Measurements from ENCODE around the gene ZNF362. TPM values are rescaled to one million over a fixed set of nuclear protein-coding genes. Genes with fewer than 3 reads are reported as not detected.

ZNF362 gene
- total RNA-seq, 1 donor from 2014 or later, result 24.6 TPM

DNA sequence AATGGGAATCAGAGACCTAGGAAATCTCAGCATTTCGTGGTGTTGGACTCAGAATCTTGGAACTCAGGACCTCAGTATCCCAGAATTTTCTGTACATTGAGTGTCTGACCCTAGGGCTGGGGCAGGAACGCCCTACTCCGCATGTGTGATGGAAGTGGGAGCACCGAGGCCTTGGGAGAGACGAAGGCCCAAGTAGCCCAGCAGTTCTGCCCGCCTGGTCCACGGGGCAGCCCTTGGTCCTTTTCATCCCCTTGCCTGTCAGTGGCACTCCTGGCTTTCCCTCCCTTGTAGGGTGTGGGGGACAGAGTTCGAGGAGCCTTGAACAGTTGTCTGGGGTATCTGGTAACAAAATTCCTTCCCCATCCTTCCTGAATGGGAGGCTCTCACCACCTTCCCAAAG is 54.4 kb downstream of the ZNF362 start:
- no peak overlapping the region for H3K27ac ChIP-seq
- no peaks in the 10 kb centered on the region for H3K36me3 ChIP-seq
- intact Hi-C loops (cut with DNase I), result no loop called here
- TF ChIP-seq POLR2A (IDR thresholded peaks at IDR 0.05), result no peak
- TF ChIP-seq CTCF (IDR thresholded peaks at IDR 0.05), result no peak
- no peak for TF ChIP-seq POLR2AphosphoS5 (IDR thresholded peaks at IDR 0.05; ENCODE audit: insufficient read depth in 1 of 2, low read depth in 1 of 2)
- no peak for DNase-seq (ENCODE audit: extremely low spot score in 2 of 2)
- H3K4me3 ChIP-seq, result no peak overlapping the region
- no peaks in the 10 kb centered on the region for H3K27me3 ChIP-seq
- no peaks in the 10 kb centered on the region for H3K9me3 ChIP-seq
- H3K4me1 ChIP-seq, result peaks cover 11% of the 10 kb centered on the region

GRCh38 chr1:33311706-33312412 is 55.6 kb downstream of the ZNF362 start:
- no peaks in the 10 kb centered on the region for H3K36me3 ChIP-seq
- DNase-seq (ENCODE audit: extremely low spot score in 2 of 2), result no peak
- intact Hi-C loops (cut with DNase I), result no loop called here
- no peaks in the 10 kb centered on the region for H3K9me3 ChIP-seq
- no peaks in the 10 kb centered on the region for H3K27me3 ChIP-seq
- H3K4me1 ChIP-seq, result peaks cover 4% of the 10 kb centered on the region
- no peak overlapping the region for H3K4me3 ChIP-seq
- H3K27ac ChIP-seq, result no peak overlapping the region
- TF ChIP-seq POLR2AphosphoS5 (IDR thresholded peaks at IDR 0.05; ENCODE audit: insufficient read depth in 1 of 2, low read depth in 1 of 2) (no peak), POLR2A (IDR thresholded peaks at IDR 0.05) (no peak), CTCF (IDR thresholded peaks at IDR 0.05) (no peak)

DNA sequence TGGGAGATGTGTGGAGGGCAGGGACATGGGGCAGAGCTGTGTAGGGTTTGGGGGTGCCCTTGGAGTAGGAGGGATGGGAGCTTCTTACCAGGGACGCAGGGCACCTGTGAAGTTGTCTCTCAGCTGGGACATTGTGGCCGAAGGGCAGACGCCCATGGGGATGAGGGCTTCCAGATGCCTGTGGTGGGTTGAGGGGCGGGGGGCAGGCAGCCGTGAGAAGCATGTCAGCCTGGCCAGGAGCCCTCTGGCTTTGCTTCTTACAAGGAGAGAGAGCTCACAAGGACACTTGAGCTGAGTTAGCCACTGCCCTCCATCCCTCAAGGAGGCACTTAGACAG is 56.1 kb downstream of the ZNF362 start:
- Histone ChIP-seq H3K36me3 (no peaks in the 10 kb centered on the region), H3K9me3 (no peaks in the 10 kb centered on the region), H3K27me3 (no peaks in the 10 kb centered on the region), H3K4me3 (no peak overlapping the region), H3K4me1 (no peaks in the 10 kb centered on the region), H3K27ac (no peak overlapping the region)
- intact Hi-C loops (cut with DNase I), result no loop called here
- DNase-seq (ENCODE audit: extremely low spot score in 2 of 2), result no peak
- TF ChIP-seq POLR2A (IDR thresholded peaks at IDR 0.05) (no peak), POLR2AphosphoS5 (IDR thresholded peaks at IDR 0.05; ENCODE audit: insufficient read depth in 1 of 2, low read depth in 1 of 2) (no peak), CTCF (IDR thresholded peaks at IDR 0.05) (no peak)

- Histone ChIP-seq H3K9me3 (no peaks in the 10 kb centered on the region), H3K27me3 (no peaks in the 10 kb centered on the region), H3K4me3 (no peak overlapping the region), H3K36me3 (no peaks in the 10 kb centered on the region), H3K27ac (no peak overlapping the region), H3K4me1 (no peaks in the 10 kb centered on the region)
- intact Hi-C loops (cut with DNase I), result no loop called here
- no peak for DNase-seq (ENCODE audit: extremely low spot score in 2 of 2)
- TF ChIP-seq POLR2AphosphoS5 (IDR thresholded peaks at IDR 0.05; ENCODE audit: insufficient read depth in 1 of 2, low read depth in 1 of 2), result no peak
- TF ChIP-seq POLR2A (IDR thresholded peaks at IDR 0.05), result no peak
- no peak for TF ChIP-seq CTCF (IDR thresholded peaks at IDR 0.05)
Measured at GRCh38 chr1:33314416-33314815, 58.1 kb downstream of the ZNF362 start.

DNA sequence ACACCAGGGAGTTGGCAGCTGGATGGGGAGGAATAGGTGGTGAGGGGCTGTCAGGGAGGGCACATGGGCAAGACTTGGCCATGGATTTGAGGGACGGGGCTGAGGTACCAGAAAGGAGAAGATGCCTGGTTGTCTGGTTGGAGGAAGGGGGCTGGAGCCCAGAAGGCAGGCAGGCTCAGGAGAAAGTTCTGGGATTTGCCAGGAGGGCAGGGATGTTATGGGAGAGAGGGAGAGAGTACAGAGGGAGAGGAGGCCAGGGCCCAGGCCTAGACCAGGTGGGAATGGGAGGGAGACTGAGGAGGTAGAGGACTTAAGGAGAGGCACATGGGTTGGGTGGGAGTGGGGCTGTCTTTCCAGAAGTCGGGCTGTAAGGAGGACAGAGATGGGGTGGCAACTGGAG is 60.3 kb downstream of the ZNF362 start:
- Histone ChIP-seq H3K9me3 (no peaks in the 10 kb centered on the region), H3K4me1 (no peaks in the 10 kb centered on the region), H3K4me3 (no peak overlapping the region), H3K27me3 (no peaks in the 10 kb centered on the region), H3K27ac (no peak overlapping the region), H3K36me3 (no peaks in the 10 kb centered on the region)
- no peak for DNase-seq (ENCODE audit: extremely low spot score in 2 of 2)
- intact Hi-C loops (cut with DNase I), result no loop called here
- TF ChIP-seq POLR2AphosphoS5 (IDR thresholded peaks at IDR 0.05; ENCODE audit: insufficient read depth in 1 of 2, low read depth in 1 of 2) (no peak), POLR2A (IDR thresholded peaks at IDR 0.05) (no peak), CTCF (IDR thresholded peaks at IDR 0.05) (no peak)
